Endothelial cell of umbilical vein (primary cell): Measurements from ENCODE around the gene DMAP1. TPM values are rescaled to one million over a fixed set of nuclear protein-coding genes. Genes with fewer than 3 reads are reported as not detected.

ENCODE experiments used
- BruUV-seq: library from RNA; stranded (reverse); fragments of 400-500 nt; replicated peaks from 2 replicates; lab custom pipeline; 2021; lab: Mats Ljungman, UMichigan
- CTCF ChIA-PET: fragments of 300-600, 350-600 bp; sonication (Branson Sonifier 250); formaldehyde crosslinking; loops from one replicate; lab custom pipeline; 2021; ENCODE audit warnings: antibody characterized with exemption, inconsistent platforms; lab: Charles Lee
- POLR2A ChIA-PET: fragments of 300-600, 350-600 bp; sonication (Branson Sonifier 250); formaldehyde crosslinking; loops from one replicate; lab custom pipeline; 2021; ENCODE audit warnings: antibody characterized with exemption, inconsistent platforms; lab: Charles Lee
- DNase-seq: peaks from one replicate; pipeline ENCODE4 v3.0.0-alpha.2; 2011; ENCODE audit warnings: low read depth, low spot score
- FAIRE-seq: peaks from 2 replicates; lab custom pipeline; 2011; peaks lifted over from hg19 to GRCh38; lab: Jason Lieb, UNC
- H2AFZ ChIP-seq: 2 replicates; pipeline ENCODE4 v1.6.0; 2012; ENCODE audit warnings: low read depth, low read length, control low read depth, inconsistent platforms
- H3K27ac ChIP-seq: 2 replicates; pipeline ENCODE4 v1.5.1; 2011; ENCODE audit warnings: low read depth, mild to moderate bottlenecking, control low read depth, low read length, moderate library complexity; ENCODE audit not compliant: insufficient read depth
- H3K27me3 ChIP-seq, 2 experiments: 2 replicates each; pipeline versions ENCODE4 v1.6.0 to v1.6.1; 2011; ENCODE audit warnings: low read length in 2 of 2, mixed read lengths in 1 of 2; ENCODE audit not compliant: control insufficient read depth in 2 of 2, insufficient read depth in 2 of 2
- H3K36me3 ChIP-seq, 2 experiments: 2 replicates in 1 of 2; 3 replicates in 1 of 2; pipeline ENCODE4 v1.5.1; 2011; ENCODE audit warnings: low read length in 2 of 2, mild to moderate bottlenecking in 1 of 2, moderate library complexity in 1 of 2; ENCODE audit not compliant: control insufficient read depth in 2 of 2, insufficient read depth in 2 of 2; ENCODE audit errors: extremely low read depth in 1 of 2
- H3K4me1 ChIP-seq: 3 replicates; pipeline ENCODE4 v1.5.1; 2011; ENCODE audit warnings: mild to moderate bottlenecking, low read length; ENCODE audit not compliant: control insufficient read depth, insufficient read depth; ENCODE audit errors: extremely low read depth
- H3K4me2 ChIP-seq: 2 replicates; pipeline ENCODE4 v1.6.1; 2011; ENCODE audit warnings: low read length, control low read depth, mixed read lengths; ENCODE audit not compliant: insufficient read depth
- H3K4me3 ChIP-seq, 3 experiments: fragments of 200-600 bp in 1 of 3; sonication (generic), shearing (Covaris generic) in 1 of 3; replicated peaks in 1 of 3; 2 replicates each; pipeline ENCODE4 v1.5.1; 2011 to 2016; ENCODE audit warnings: control low read depth in 3 of 3, low read length in 3 of 3, mild to moderate bottlenecking in 2 of 3, inconsistent platforms in 1 of 3, low read depth in 1 of 3, moderate library complexity in 1 of 3; ENCODE audit not compliant: insufficient read depth in 1 of 3
- H3K79me2 ChIP-seq: 2 replicates; pipeline ENCODE4 v1.6.0; 2012; ENCODE audit warnings: low read length, inconsistent platforms; ENCODE audit not compliant: control insufficient read depth, insufficient read depth
- H3K9ac ChIP-seq: replicated peaks from 2 replicates; pipeline ENCODE3; 2011; ENCODE audit warnings: low read length, control low read depth; ENCODE audit not compliant: insufficient read depth; ENCODE audit errors: extremely low read depth
- H3K9me1 ChIP-seq: replicated peaks from 3 replicates; pipeline ENCODE4 v1.6.0; 2011; ENCODE audit warnings: mild to moderate bottlenecking, low read length; ENCODE audit not compliant: control insufficient read depth, insufficient read depth; ENCODE audit errors: extremely low read depth
- H3K9me3 ChIP-seq: replicated peaks from 2 replicates; pipeline ENCODE4 v1.5.1; 2012; ENCODE audit warnings: low read length, inconsistent platforms; ENCODE audit not compliant: control insufficient read depth, insufficient read depth
- H4K20me1 ChIP-seq: replicated peaks from 2 replicates; pipeline ENCODE3; 2011; ENCODE audit warnings: mild to moderate bottlenecking, low read length; ENCODE audit not compliant: control insufficient read depth, insufficient read depth; ENCODE audit errors: extremely low read depth
- EZH2 ChIP-seq: IDR thresholded peaks from 2 replicates; pipeline ENCODE4 v1.6.1; 2012; ENCODE audit warnings: borderline replicate concordance, low read depth, mild to moderate bottlenecking, moderate library complexity, low read length, inconsistent platforms; ENCODE audit not compliant: severe bottlenecking
- FOS ChIP-seq: IDR thresholded peaks from 2 replicates; pipeline ENCODE4 v1.6.1; 2011; ENCODE audit warnings: mild to moderate bottlenecking, low read length, moderate library complexity, borderline replicate concordance; ENCODE audit not compliant: insufficient read depth
- GATA2 ChIP-seq: IDR thresholded peaks from 2 replicates; pipeline ENCODE4 v1.7.0; 2011; ENCODE audit warnings: low read depth, mild to moderate bottlenecking, moderate library complexity, mixed read lengths, low read length; ENCODE audit not compliant: insufficient read length, insufficient read depth
- JUN ChIP-seq: IDR thresholded peaks from 2 replicates; pipeline ENCODE4 v1.6.1; 2011; ENCODE audit warnings: borderline replicate concordance, low read depth; ENCODE audit not compliant: insufficient read length, insufficient read depth
- MYC ChIP-seq: IDR thresholded peaks from one replicate; pipeline ENCODE4 v1.6.1; 2011; ENCODE audit warnings: mild to moderate bottlenecking, low read depth, low read length
- POLR2A ChIP-seq: IDR thresholded peaks from 2 replicates; pipeline ENCODE4 v1.6.1; 2012; ENCODE audit warnings: low read depth, mild to moderate bottlenecking, control low read depth, low read length
- POLR2AphosphoS5 ChIP-seq: IDR thresholded peaks from 2 replicates; pipeline ENCODE4 v1.6.1; 2012; ENCODE audit warnings: low read depth, mild to moderate bottlenecking, control low read depth, low read length, moderate library complexity; ENCODE audit not compliant: insufficient read depth
- dilution Hi-C: fragments of 300-500 bp; cut with MboI; formaldehyde crosslinking; loops from one replicate; pipeline ENCODE4 v1.15.0; 2019; ENCODE audit warnings: low sequenced_read_pairs; ENCODE audit not compliant: extremely low pct_ligation_motif_present
- intact Hi-C: fragments of 100-400 bp; cut with micrococcal nuclease; formaldehyde crosslinking; loops from one replicate; pipeline ENCODE4 v1.10.0; 2022
- polyA plus RNA-seq, 4 experiments: library from polyadenylated mRNA; depleted of rRNA in 3 of 4; stranded (reverse) in 3 of 4; unstranded in 1 of 4; fragments of >200 nt; gene quantifications; 2 replicates each; pipeline versions ENCODE4 v1.2.1 to v1.2.3, GENCODE V29; 2011 to 2012; ENCODE audit warnings: missing spikeins in 1 of 4
- total RNA-seq: library from RNA; stranded (reverse); gene quantifications from 2 replicates; pipeline ENCODE4 v1.2.3, GENCODE V29; 2021
- TF ChIP-seq, protein P1 (sequence below): IDR thresholded peaks from 2 replicates; pipeline ENCODE4 v1.6.1; 2011; ENCODE audit not compliant: insufficient read depth, insufficient read length
- TF ChIP-seq, protein P2 (sequence below), 2 donors: IDR thresholded peaks; 1 replicate in 1 of 2; 2 replicates in 1 of 2; pipeline ENCODE4 v1.5.1; 2011; ENCODE audit warnings: low read length in 2 of 2, mild to moderate bottlenecking in 2 of 2, moderate library complexity in 2 of 2, control low read depth in 1 of 2, inconsistent platforms in 1 of 2, low read depth in 1 of 2; ENCODE audit not compliant: insufficient read depth in 1 of 2; ENCODE audit errors: extremely low read depth in 1 of 2

DMAP1 gene
- total and polyA plus RNA-seq, 2 donors (not counting 3 experiments of a cell fraction or from before 2014, with no cell fraction given), result 42.9 to 63.2 TPM

DNA sequence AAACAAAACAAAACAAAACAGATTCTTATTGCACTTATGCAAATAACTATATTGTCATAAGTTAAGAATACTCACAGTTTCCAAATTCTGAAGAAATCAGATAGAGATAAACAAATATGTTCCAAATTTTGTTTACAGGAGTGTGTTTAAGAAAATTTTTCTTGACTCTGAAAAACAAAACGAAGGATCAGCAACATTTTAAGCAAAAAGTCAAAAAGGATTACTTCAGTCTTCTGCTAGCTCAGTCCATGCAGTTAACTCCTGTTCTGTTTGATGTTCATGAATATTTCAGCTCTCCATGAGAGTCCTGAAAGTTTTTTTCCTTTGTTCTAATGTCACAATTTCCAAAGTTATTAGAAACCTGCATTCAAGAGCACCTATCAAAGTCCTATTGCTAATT is 38.6 kb upstream of the DMAP1 start:
- POLR2A ChIA-PET, result no interaction called here
- TF ChIP-seq POLR2A (no peak), POLR2AphosphoS5 (no peak), JUN (no peak), EZH2 (no peak), MYC (no peak), FOS (no peak), GATA2 (no peak)
- TF ChIP-seq, protein P1, sequence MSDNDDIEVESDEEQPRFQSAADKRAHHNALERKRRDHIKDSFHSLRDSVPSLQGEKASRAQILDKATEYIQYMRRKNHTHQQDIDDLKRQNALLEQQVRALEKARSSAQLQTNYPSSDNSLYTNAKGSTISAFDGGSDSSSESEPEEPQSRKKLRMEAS, result no peak
- TF ChIP-seq, protein P2, sequence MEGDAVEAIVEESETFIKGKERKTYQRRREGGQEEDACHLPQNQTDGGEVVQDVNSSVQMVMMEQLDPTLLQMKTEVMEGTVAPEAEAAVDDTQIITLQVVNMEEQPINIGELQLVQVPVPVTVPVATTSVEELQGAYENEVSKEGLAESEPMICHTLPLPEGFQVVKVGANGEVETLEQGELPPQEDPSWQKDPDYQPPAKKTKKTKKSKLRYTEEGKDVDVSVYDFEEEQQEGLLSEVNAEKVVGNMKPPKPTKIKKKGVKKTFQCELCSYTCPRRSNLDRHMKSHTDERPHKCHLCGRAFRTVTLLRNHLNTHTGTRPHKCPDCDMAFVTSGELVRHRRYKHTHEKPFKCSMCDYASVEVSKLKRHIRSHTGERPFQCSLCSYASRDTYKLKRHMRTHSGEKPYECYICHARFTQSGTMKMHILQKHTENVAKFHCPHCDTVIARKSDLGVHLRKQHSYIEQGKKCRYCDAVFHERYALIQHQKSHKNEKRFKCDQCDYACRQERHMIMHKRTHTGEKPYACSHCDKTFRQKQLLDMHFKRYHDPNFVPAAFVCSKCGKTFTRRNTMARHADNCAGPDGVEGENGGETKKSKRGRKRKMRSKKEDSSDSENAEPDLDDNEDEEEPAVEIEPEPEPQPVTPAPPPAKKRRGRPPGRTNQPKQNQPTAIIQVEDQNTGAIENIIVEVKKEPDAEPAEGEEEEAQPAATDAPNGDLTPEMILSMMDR (IDR thresholded peaks at IDR 0.05; ENCODE audit: extremely low read depth in 1 of 2, insufficient read depth in 1 of 2, low read depth in 1 of 2, low read length in 2 of 2), result no peak
- CTCF ChIA-PET, result interaction anchor here (0.7 kb wide), 1 partner anchor 14 kb away, joined by 3 read pairs; no protein-coding TSS in a partner anchor
- dilution Hi-C loops, result no loop called here
- Histone ChIP-seq H3K9me1 (no peaks in the 10 kb centered on the region), H3K9me3 (no peaks in the 10 kb centered on the region), H3K4me2 (no peak overlapping the region), H4K20me1 (no peaks in the 10 kb centered on the region), H3K9ac (no peak overlapping the region), H2AFZ (no peak overlapping the region), H3K27me3 (peaks cover 0 to 4% of the 10 kb centered on the region in 2 experiments), H3K4me1 (no peaks in the 10 kb centered on the region), H3K4me3 (no peak overlapping the region), H3K79me2 (no peaks in the 10 kb centered on the region), H3K36me3 (no peaks in the 10 kb centered on the region), H3K27ac (no peak overlapping the region)
- FAIRE-seq (no peak), DNase-seq (no peak)
- intact Hi-C loops, result no loop called here
- no TSS peak for BruUV-seq
